ENCODE measurements around the gene TCF4. TPM values are rescaled to one million over a fixed set of nuclear protein-coding genes. Genes with fewer than 3 reads are reported as not detected.

Gene TCF4
- total and polyA plus RNA-seq, 5 donors, result 17.3 to 73.6 (median 58.7) TPM

DNA sequence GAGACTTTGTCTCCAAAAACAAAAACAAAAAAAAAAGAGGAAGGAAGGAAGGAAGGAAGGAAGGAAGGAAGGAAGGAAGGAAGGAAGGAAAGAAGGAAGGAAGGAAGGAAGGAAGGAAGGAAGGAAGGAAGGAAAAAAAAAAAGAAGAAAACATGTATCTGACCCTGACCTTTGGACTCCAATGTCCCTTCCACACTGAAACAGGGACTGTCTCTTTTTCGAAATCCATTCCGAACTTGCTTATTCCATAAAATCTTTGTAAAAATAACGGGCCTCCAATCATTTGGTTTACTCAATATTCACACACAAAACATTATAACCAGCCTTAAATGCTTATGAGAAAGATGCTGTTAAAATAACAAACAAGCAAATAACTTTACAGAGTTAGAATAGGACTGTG is 225.7 kb downstream of the TCF4 start:
- DNase-seq (no peak), ATAC-seq (no peak)
- Histone ChIP-seq H3K27ac (ENCODE audit: low read length) (no peak overlapping the region), H3K4me3 (ENCODE audit: low read length) (no peak overlapping the region), H3K27me3 (ENCODE audit: control insufficient read depth, insufficient read depth) (no peaks in the 10 kb centered on the region), H3K9me3 (ENCODE audit: control insufficient read depth, low read length) (no peaks in the 10 kb centered on the region), H3K4me1 (ENCODE audit: control insufficient read depth, insufficient read depth, low read length) (peaks cover 2% of the 10 kb centered on the region)
- intact Hi-C loops (cut with DNase I), result no loop called here
- WGBS, result 95% methylated on average over 3 of the region's 3 CpGs

DNA sequence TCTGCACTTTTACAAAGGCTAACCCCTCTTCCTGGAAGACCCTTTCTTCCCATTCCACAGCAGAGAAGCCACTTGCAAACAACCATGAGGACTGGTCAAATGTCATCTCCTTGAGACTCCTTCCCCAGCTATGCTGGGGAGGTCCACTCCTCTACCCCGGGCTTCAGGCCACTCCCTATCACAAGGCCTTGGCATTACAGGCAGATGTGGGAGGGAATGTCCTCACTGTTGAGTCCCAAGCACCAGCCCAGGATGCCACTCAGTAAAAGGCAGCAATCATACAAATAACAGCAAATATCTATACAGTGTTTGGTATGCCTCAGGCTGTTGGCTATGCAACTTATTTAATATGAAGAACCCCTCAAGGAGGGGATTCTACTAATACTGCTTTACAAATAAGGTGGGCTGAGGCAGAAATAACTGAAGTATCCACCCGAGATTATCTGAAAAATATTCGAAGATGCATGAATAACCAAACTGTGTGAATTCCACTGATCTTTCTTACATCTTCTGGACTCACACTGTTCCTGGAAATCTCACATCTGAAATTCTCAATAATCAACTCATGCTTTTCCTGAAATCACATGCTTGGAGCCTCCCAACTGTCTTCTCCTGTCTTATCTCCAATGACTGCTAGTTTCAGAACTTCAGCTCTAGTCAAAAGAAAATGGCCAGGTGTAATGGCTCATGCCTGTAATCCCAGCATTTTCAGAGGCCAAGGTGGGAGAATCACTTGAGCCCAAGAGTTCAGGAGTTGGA is 226.3 kb downstream of the TCF4 start:
- intact Hi-C loops (cut with DNase I), result no loop called here
- Histone ChIP-seq H3K4me3 (ENCODE audit: low read length) (no peak overlapping the region), H3K9me3 (ENCODE audit: control insufficient read depth, low read length) (no peaks in the 10 kb centered on the region), H3K4me1 (ENCODE audit: control insufficient read depth, insufficient read depth, low read length) (peaks cover 2% of the 10 kb centered on the region), H3K27ac (ENCODE audit: low read length) (no peak overlapping the region), H3K27me3 (ENCODE audit: control insufficient read depth, insufficient read depth) (no peaks in the 10 kb centered on the region)
- WGBS, result 92% methylated on average over 3 of the region's 3 CpGs
- ATAC-seq (no peak), DNase-seq (no peak)

GRCh38 chr18:55360061-55360460 is 227.9 kb downstream of the TCF4 start:
- H3K4me3 ChIP-seq (ENCODE audit: low read length), result no peak overlapping the region
- intact Hi-C loops (cut with DNase I), result no loop called here
- H3K4me1 ChIP-seq (ENCODE audit: control insufficient read depth, insufficient read depth, low read length), result peaks cover 2% of the 10 kb centered on the region
- H3K27me3 ChIP-seq (ENCODE audit: control insufficient read depth, insufficient read depth), result no peaks in the 10 kb centered on the region
- 88% methylated on average over 1 of the region's 1 CpG for WGBS
- no peaks in the 10 kb centered on the region for H3K9me3 ChIP-seq (ENCODE audit: control insufficient read depth, low read length)
- DNase-seq, result no peak
- no peak overlapping the region for H3K27ac ChIP-seq (ENCODE audit: low read length)
- no peak for ATAC-seq

DNA sequence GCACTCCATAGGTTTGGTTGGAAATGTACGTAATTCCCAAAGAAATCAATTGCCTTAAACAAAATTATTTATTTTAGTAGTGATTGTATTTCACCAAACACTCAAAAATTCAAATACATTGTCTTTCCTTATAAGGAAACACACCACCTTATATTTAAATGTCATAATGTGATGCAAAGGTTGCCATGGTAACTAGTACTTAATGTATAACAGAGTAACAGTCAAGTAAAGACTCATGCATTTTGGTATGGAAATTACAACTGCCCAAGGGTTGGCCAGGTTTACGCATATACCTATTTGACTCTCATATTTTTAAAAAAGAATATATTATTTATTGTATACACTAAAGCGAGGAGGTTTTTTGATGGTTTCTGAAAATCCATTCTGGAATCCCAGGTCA is 231.2 kb downstream of the TCF4 start:
- no peak overlapping the region for H3K27ac ChIP-seq (ENCODE audit: low read length)
- ATAC-seq, result no peak
- no peaks in the 10 kb centered on the region for H3K27me3 ChIP-seq (ENCODE audit: control insufficient read depth, insufficient read depth)
- no peak overlapping the region for H3K4me3 ChIP-seq (ENCODE audit: low read length)
- 99% methylated on average over 3 of the region's 3 CpGs for WGBS
- intact Hi-C loops (cut with DNase I), result no loop called here
- no peaks in the 10 kb centered on the region for H3K4me1 ChIP-seq (ENCODE audit: control insufficient read depth, insufficient read depth, low read length)
- DNase-seq, result no peak
- no peaks in the 10 kb centered on the region for H3K9me3 ChIP-seq (ENCODE audit: control insufficient read depth, low read length)

- intact Hi-C loops (cut with DNase I), result no loop called here
- no peak for ATAC-seq
- peaks cover 2% of the 10 kb centered on the region for H3K4me1 ChIP-seq (ENCODE audit: control insufficient read depth, insufficient read depth, low read length)
- WGBS, result 68% methylated on average over 4 of the region's 4 CpGs
- no peaks in the 10 kb centered on the region for H3K9me3 ChIP-seq (ENCODE audit: control insufficient read depth, low read length)
- no peak overlapping the region for H3K4me3 ChIP-seq (ENCODE audit: low read length)
- DNase-seq, result no peak
- H3K27ac ChIP-seq (ENCODE audit: low read length), result no peak overlapping the region
- H3K27me3 ChIP-seq (ENCODE audit: control insufficient read depth, insufficient read depth), result no peaks in the 10 kb centered on the region
Measured at GRCh38 chr18:55355223-55355622, 232.8 kb downstream of the TCF4 start.

GRCh38 chr18:55354795-55355194 is 233.2 kb downstream of the TCF4 start:
- Histone ChIP-seq H3K27ac (ENCODE audit: low read length) (no peak overlapping the region), H3K4me1 (ENCODE audit: control insufficient read depth, insufficient read depth, low read length) (peaks cover 2% of the 10 kb centered on the region), H3K4me3 (ENCODE audit: low read length) (no peak overlapping the region), H3K27me3 (ENCODE audit: control insufficient read depth, insufficient read depth) (no peaks in the 10 kb centered on the region), H3K9me3 (ENCODE audit: control insufficient read depth, low read length) (no peaks in the 10 kb centered on the region)
- 55% methylated on average over 4 of the region's 4 CpGs for WGBS
- intact Hi-C loops (cut with DNase I), result no loop called here
- ATAC-seq, result no peak
- no peak for DNase-seq

- Histone ChIP-seq H3K27me3 (ENCODE audit: control insufficient read depth, insufficient read depth) (no peaks in the 10 kb centered on the region), H3K4me3 (ENCODE audit: low read length) (no peak overlapping the region), H3K27ac (ENCODE audit: low read length) (peak overlapping the region; percentile 34), H3K4me1 (ENCODE audit: control insufficient read depth, insufficient read depth, low read length) (peaks cover 2% of the 10 kb centered on the region), H3K9me3 (ENCODE audit: control insufficient read depth, low read length) (no peaks in the 10 kb centered on the region)
- 52% methylated on average over 3 of the region's 3 CpGs for WGBS
- ATAC-seq, result no peak
- DNase-seq, result no peak
- intact Hi-C loops (cut with DNase I), result no loop called here
Measured at GRCh38 chr18:55353806-55354205, 234.2 kb downstream of the TCF4 start.

DNA sequence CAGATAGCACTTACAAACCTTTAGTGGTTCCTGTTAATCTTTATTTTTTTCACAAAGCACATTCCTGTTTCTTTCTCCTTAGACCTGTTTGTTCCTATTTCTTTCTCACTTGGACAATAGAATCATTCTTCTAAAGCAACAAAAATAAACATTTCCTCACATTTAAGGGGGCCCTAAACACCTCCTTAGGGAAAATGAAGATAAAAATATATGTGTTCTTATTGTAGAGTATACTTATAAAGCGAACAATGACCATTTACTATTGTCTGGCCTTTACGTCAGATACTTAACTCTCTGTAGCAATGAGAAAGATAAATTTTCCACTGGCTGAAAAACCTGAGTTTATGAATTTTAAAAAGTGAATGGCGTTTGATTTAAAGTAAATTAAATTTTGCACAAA is 234.6 kb downstream of the TCF4 start:
- Histone ChIP-seq H3K4me1 (ENCODE audit: control insufficient read depth, insufficient read depth, low read length) (peaks cover 2% of the 10 kb centered on the region), H3K27ac (ENCODE audit: low read length) (no peak overlapping the region), H3K4me3 (ENCODE audit: low read length) (no peak overlapping the region), H3K9me3 (ENCODE audit: control insufficient read depth, low read length) (no peaks in the 10 kb centered on the region), H3K27me3 (ENCODE audit: control insufficient read depth, insufficient read depth) (no peaks in the 10 kb centered on the region)
- 67% methylated on average over 3 of the region's 3 CpGs for WGBS
- no peak for DNase-seq
- no peak for ATAC-seq
- intact Hi-C loops (cut with DNase I), result no loop called here

DNA sequence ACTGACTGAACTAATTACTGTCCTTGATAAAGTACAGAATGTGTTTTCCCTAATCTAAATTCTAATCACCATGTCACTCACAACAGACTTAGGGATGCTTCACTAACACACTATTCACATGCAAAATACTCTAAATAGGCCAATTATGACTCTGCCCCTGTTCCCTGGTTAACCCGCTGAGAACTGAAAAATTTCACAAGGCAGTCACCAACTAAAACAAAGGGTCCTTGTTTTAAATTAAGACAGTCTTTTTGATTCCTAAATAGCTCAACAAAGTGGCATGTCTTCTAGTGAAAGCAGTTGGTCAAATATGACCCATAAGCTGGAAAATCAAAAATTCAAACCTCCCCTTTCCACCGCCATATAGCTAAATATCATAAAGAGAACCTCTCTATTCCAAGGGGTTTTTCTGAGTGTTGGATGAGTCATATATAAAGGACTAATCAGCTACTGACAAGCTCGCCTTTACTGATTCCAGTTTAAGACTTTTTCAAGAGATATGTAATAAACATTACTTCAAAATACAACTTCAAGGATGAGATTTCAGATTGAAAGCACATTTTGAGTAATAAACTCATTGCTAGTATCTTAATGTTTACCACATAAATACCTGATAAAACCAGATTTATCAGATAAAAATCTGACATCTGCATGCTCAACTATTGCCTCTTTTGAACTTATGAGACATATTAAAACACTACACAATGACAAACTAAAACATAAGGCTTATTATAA is 235.8 kb downstream of the TCF4 start:
- ATAC-seq (no peak), DNase-seq (no peak)
- no peak overlapping the region for H3K27ac ChIP-seq (ENCODE audit: low read length)
- intact Hi-C loops (cut with DNase I), result no loop called here
- H3K4me3 ChIP-seq (ENCODE audit: low read length), result no peak overlapping the region
- H3K4me1 ChIP-seq (ENCODE audit: control insufficient read depth, insufficient read depth, low read length), result peaks cover 5% of the 10 kb centered on the region
- no peaks in the 10 kb centered on the region for H3K9me3 ChIP-seq (ENCODE audit: control insufficient read depth, low read length)
- no peaks in the 10 kb centered on the region for H3K27me3 ChIP-seq (ENCODE audit: control insufficient read depth, insufficient read depth)
- WGBS, result 81% methylated on average over 3 of the region's 3 CpGs

- intact Hi-C loops (cut with DNase I), result no loop called here
- H3K9me3 ChIP-seq (ENCODE audit: control insufficient read depth, low read length), result no peaks in the 10 kb centered on the region
- WGBS, result 62% methylated on average over 6 of the region's 6 CpGs
- DNase-seq (no peak), ATAC-seq (no peak)
- peaks cover 5% of the 10 kb centered on the region for H3K4me1 ChIP-seq (ENCODE audit: control insufficient read depth, insufficient read depth, low read length)
- H3K27me3 ChIP-seq (ENCODE audit: control insufficient read depth, insufficient read depth), result no peaks in the 10 kb centered on the region
- no peak overlapping the region for H3K4me3 ChIP-seq (ENCODE audit: low read length)
- H3K27ac ChIP-seq (ENCODE audit: low read length), result no peak overlapping the region
Measured at GRCh38 chr18:55351241-55351691, 236.7 kb downstream of the TCF4 start.

- intact Hi-C loops (cut with DNase I), result loop anchor here in 2 of 4 donors (10.0 kb wide), 3 partner anchors 55 to 1225 kb away; partner anchors contain the start of gene TCF4 (in 1 of the 2)
- H3K4me1 ChIP-seq (ENCODE audit: control insufficient read depth, insufficient read depth, low read length), result peaks cover 5% of the 10 kb centered on the region
- no peaks in the 10 kb centered on the region for H3K9me3 ChIP-seq (ENCODE audit: control insufficient read depth, low read length)
- ATAC-seq, result no peak
- no peaks in the 10 kb centered on the region for H3K27me3 ChIP-seq (ENCODE audit: control insufficient read depth, insufficient read depth)
- 87% methylated on average over 1 of the region's 1 CpG for WGBS
- DNase-seq, result no peak
- no peak overlapping the region for H3K27ac ChIP-seq (ENCODE audit: low read length)
- H3K4me3 ChIP-seq (ENCODE audit: low read length), result no peak overlapping the region
Measured at GRCh38 chr18:55349685-55350084, 238.3 kb downstream of the TCF4 start.

All from right cardiac atrium (tissue), 5 donors.